Breast epithelium (tissue), 3 donors: ENCODE data around the gene POLR2F.

ENCODE experiments used
- CTCF ChIP-seq, 3 donors: fragments of 450-650 bp; IDR thresholded peaks; one replicate each; pipeline ENCODE4 v1.5.1; 2016 to 2017; ENCODE audit warnings: antibody characterized with exemption in 3 of 3, mild to moderate bottlenecking in 3 of 3, moderate library complexity in 3 of 3
- POLR2AphosphoS5 ChIP-seq, 3 donors: sonication (generic); formaldehyde crosslinking; IDR thresholded peaks; one replicate each; pipeline ENCODE4 v1.6.1; 2017; ENCODE audit warnings: antibody characterized with exemption in 3 of 3

GRCh38 chr22:37932401-37932800 is 21.1 kb upstream of the POLR2F start:
- no peak for TF ChIP-seq CTCF (IDR thresholded peaks at IDR 0.05)
- TF ChIP-seq POLR2AphosphoS5 (IDR thresholded peaks at IDR 0.05): no peak
